Thyroid gland (tissue), 4 donors: ENCODE data around the gene ADAMTS15.

Experiments used
- POLR2A ChIP-seq, 2 donors: fragments of 450-650 bp; IDR thresholded peaks; one replicate each; pipeline ENCODE4 v1.6.1; 2017; ENCODE audit warnings: antibody characterized with exemption in 2 of 2, mild to moderate bottlenecking in 2 of 2, moderate library complexity in 1 of 2
- TF ChIP-seq, protein P1 (sequence below), 6 experiments: fragments of 200-600 bp in 3 of 6; fragments of 450-650 bp in 3 of 6; sonication (generic) in 3 of 6; IDR thresholded peaks; one replicate each; pipeline ENCODE4 v1.5.1; 2016 to 2019; ENCODE audit warnings: antibody characterized with exemption in 6 of 6, mild to moderate bottlenecking in 2 of 6, inconsistent platforms in 1 of 6, moderate library complexity in 1 of 6

DNA sequence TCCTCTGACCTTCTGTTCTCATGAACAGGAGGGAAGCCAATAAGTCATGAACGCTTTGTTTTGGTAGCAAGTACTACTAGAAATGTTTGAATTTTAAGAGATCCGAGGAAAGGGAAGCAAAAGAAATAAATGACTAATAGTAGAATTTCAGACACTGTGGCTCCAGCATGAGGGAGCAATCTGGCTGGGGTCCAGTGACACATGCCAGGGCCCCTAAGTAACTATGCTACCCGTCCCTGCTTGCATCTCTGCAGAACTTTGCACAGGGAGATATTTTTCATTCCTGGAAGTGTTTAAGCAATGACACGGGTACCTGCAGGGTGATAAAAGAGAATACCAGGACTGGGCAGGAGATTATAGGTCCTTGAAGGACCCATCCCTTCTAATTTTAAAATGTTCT lies 12.8 kb upstream of the ADAMTS15 start:
- TF ChIP-seq, protein P1, sequence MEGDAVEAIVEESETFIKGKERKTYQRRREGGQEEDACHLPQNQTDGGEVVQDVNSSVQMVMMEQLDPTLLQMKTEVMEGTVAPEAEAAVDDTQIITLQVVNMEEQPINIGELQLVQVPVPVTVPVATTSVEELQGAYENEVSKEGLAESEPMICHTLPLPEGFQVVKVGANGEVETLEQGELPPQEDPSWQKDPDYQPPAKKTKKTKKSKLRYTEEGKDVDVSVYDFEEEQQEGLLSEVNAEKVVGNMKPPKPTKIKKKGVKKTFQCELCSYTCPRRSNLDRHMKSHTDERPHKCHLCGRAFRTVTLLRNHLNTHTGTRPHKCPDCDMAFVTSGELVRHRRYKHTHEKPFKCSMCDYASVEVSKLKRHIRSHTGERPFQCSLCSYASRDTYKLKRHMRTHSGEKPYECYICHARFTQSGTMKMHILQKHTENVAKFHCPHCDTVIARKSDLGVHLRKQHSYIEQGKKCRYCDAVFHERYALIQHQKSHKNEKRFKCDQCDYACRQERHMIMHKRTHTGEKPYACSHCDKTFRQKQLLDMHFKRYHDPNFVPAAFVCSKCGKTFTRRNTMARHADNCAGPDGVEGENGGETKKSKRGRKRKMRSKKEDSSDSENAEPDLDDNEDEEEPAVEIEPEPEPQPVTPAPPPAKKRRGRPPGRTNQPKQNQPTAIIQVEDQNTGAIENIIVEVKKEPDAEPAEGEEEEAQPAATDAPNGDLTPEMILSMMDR (IDR thresholded peaks at IDR 0.05): no peak
- no peak for TF ChIP-seq POLR2A (IDR thresholded peaks at IDR 0.05)
